A549 (cell line): ENCODE data around the gene ZNF747. TPM values are rescaled to one million over a fixed set of nuclear protein-coding genes. Genes with fewer than 3 reads are reported as not detected.
A peak's percentile ranks its signal among the peaks of the same experiment; 100 is the strongest.

Source experiments
- ATAC-seq, 2 experiments: fragments of 200-7000 bp in 1 of 2; fragments of >200 bp in 1 of 2; cut with Nextera tagmentation in 1 of 2; cut with Tn5 transposase in 1 of 2; 3 replicates each; pipeline versions ENCODE4 v1.8.0 to v1.9.1; 2018 to 2020; ENCODE audit warnings: mild to moderate bottlenecking in 1 of 2, moderate library complexity in 1 of 2
- CTCF ChIA-PET: fragments of 300-600 bp; sonication (Branson Sonifier 250); formaldehyde crosslinking; extraction: SDS; loops from one replicate; lab custom pipeline; 2021; ENCODE audit warnings: antibody characterized with exemption, inconsistent platforms; lab: Yijun Ruan, JAX
- POLR2A ChIA-PET: fragments of 350-600 bp; formaldehyde crosslinking; extraction: SDS; loops from one replicate; lab custom pipeline; 2021; ENCODE audit warnings: antibody characterized with exemption, inconsistent platforms; lab: Yijun Ruan, JAX
- DNase-seq, 2 experiments: peaks; one replicate each; pipeline versions ENCODE4 v3.0.0 to v3.0.0-alpha.2; 2011 to 2016; ENCODE audit warnings: low read depth in 1 of 2, low spot score in 1 of 2
- FAIRE-seq: peaks from 2 replicates; lab custom pipeline; 2011; peaks lifted over from hg19 to GRCh38; lab: Jason Lieb, UNC
- H3K27ac ChIP-seq, 2 experiments: fragments of >200 bp; sonication (Bioruptor Twin); formaldehyde crosslinking; 3 replicates each; pipeline ENCODE4 v1.5.1; 2016 to 2017
- H3K4me1 ChIP-seq: fragments of >200 bp; sonication (Bioruptor Twin); formaldehyde crosslinking; 3 replicates; pipeline ENCODE4 v1.6.1; 2016
- H3K4me2 ChIP-seq: fragments of >200 bp; sonication (Bioruptor Twin); formaldehyde crosslinking; 3 replicates; pipeline ENCODE4 v1.6.1; 2016
- H3K4me3 ChIP-seq: fragments of >200 bp; sonication (Bioruptor Twin); formaldehyde crosslinking; 3 replicates; pipeline ENCODE4 v1.5.1; 2016
- H3K9me3 ChIP-seq: fragments of >200 bp; sonication (Bioruptor Twin); formaldehyde crosslinking; 3 replicates; pipeline ENCODE4 v1.6.1; 2016
- CBX8 ChIP-seq: fragments of 200-600 bp; sonication (generic); IDR thresholded peaks from 2 replicates; pipeline ENCODE4 v1.6.1; 2016
- EHMT2 ChIP-seq: fragments of 200-600 bp; sonication (generic); IDR thresholded peaks from 2 replicates; pipeline ENCODE4 v1.6.1; 2016; ENCODE audit warnings: antibody characterized with exemption, low read depth, mild to moderate bottlenecking, moderate library complexity
- EP300 ChIP-seq, 2 experiments: fragments of >200 bp; sonication (Bioruptor Twin); formaldehyde crosslinking; IDR thresholded peaks; 2 replicates in 1 of 2; 3 replicates in 1 of 2; pipeline ENCODE4 v1.6.1; 2016 to 2017
- ESRRA ChIP-seq: fragments of 150-350 bp; IDR thresholded peaks from 2 replicates; pipeline ENCODE4 v1.6.1; 2014; ENCODE audit warnings: mild to moderate bottlenecking, low read length, borderline replicate concordance
- HDAC2 ChIP-seq: fragments of 200-600 bp; sonication (generic); IDR thresholded peaks from 2 replicates; pipeline ENCODE4 v1.6.1; 2016
- HEYL ChIP-seq: fragments of 250-450 bp; sonication (Bioruptor Pico); IDR thresholded peaks from 2 replicates; pipeline ENCODE4 v1.8.0; 2021; ENCODE audit warnings: mild to moderate bottlenecking, moderate library complexity
- JUN ChIP-seq, 2 experiments: fragments of >200 bp; sonication (Bioruptor Twin); formaldehyde crosslinking; IDR thresholded peaks; 2 replicates in 1 of 2; 3 replicates in 1 of 2; pipeline ENCODE4 v1.6.1; 2016 to 2017
- KDM5A ChIP-seq: fragments of 200-600 bp; sonication (generic); IDR thresholded peaks from 2 replicates; pipeline ENCODE4 v1.6.1; 2016; ENCODE audit warnings: antibody characterized with exemption, mild to moderate bottlenecking
- MAFK ChIP-seq: fragments of 450-650 bp; IDR thresholded peaks from 2 replicates; pipeline ENCODE4 v1.6.1; 2014; ENCODE audit not compliant: partially characterized antibody
- MAZ ChIP-seq: fragments of 150-350 bp; IDR thresholded peaks from 2 replicates; pipeline ENCODE4 v1.6.1; 2014; ENCODE audit warnings: antibody characterized with exemption, low read depth, low read length, borderline replicate concordance
- MYC ChIP-seq: IDR thresholded peaks from 2 replicates; pipeline ENCODE4 v1.6.1; 2012; ENCODE audit warnings: mild to moderate bottlenecking, inconsistent platforms, low read length, improper control_type of control experiment, borderline replicate concordance
- RAD21 ChIP-seq, 2 experiments: fragments of >200 bp in 1 of 2; sonication (Bioruptor Twin) in 1 of 2; formaldehyde crosslinking in 1 of 2; IDR thresholded peaks in 1 of 2; conservative IDR thresholded peaks in 1 of 2; 2 replicates in 1 of 2; 3 replicates in 1 of 2; pipeline ENCODE4 v1.6.1; 2012 to 2018; ENCODE audit warnings: inconsistent platforms in 1 of 2
- RCOR1 ChIP-seq: fragments of 150-350 bp; IDR thresholded peaks from 2 replicates; pipeline ENCODE4 v1.6.1; 2014; ENCODE audit warnings: antibody characterized with exemption, low read length, low read depth
- RNF2 ChIP-seq: fragments of 200-600 bp; sonication (generic); IDR thresholded peaks from 2 replicates; pipeline ENCODE4 v1.6.1; 2016; ENCODE audit warnings: low read depth, mild to moderate bottlenecking, antibody characterized with exemption, moderate library complexity, borderline replicate concordance
- SREBF2 ChIP-seq: fragments of 450-650 bp; IDR thresholded peaks from 2 replicates; pipeline ENCODE4 v1.6.1; 2014; ENCODE audit warnings: mild to moderate bottlenecking, moderate library complexity
- TFCP2L1 ChIP-seq: fragments of 250-450 bp; sonication (Bioruptor Pico); IDR thresholded peaks from 2 replicates; pipeline ENCODE4 v1.5.0; 2021; ENCODE audit warnings: mild to moderate bottlenecking
- WGBS: methylation state at CpG from one replicate; pipeline ENCODE4 v1.1.6; 2017; ENCODE audit errors: missing lambda C conversion rate; 5-methylcytosine and 5-hydroxymethylcytosine counted together
- polyA plus RNA-seq, 4 experiments: library from polyadenylated mRNA; depleted of rRNA in 3 of 4; stranded (reverse); fragments of >200 nt; fragmentation: RNase III in 1 of 4; extraction: RNeasy Plus Mini Kit Qiagen cat#74134 plus additional on column Dnase treatment in 1 of 4; gene quantifications; 2 replicates in 3 of 4; 3 replicates in 1 of 4; pipeline ENCODE4 v1.2.3, GENCODE V29; 2011 to 2017
- TF ChIP-seq, protein P1 (sequence below): fragments of 200-600 bp; sonication (generic); IDR thresholded peaks from 2 replicates; pipeline ENCODE4 v1.6.1; 2016; ENCODE audit warnings: antibody characterized with exemption, mild to moderate bottlenecking, moderate library complexity
- TF ChIP-seq, protein P2 (sequence below): fragments of >200 bp; sonication (Bioruptor Twin); formaldehyde crosslinking; IDR thresholded peaks from 3 replicates; pipeline ENCODE4 v1.6.1; 2016
- TF ChIP-seq, protein P3 (sequence below): fragments of >200 bp; sonication (Bioruptor Twin); formaldehyde crosslinking; IDR thresholded peaks from 2 replicates; pipeline ENCODE4 v1.6.1; 2016
- TF ChIP-seq, protein P4 (sequence below): fragments of 250-450 bp; sonication (Bioruptor Pico); IDR thresholded peaks from 2 replicates; pipeline ENCODE4 v1.5.0; 2021; ENCODE audit warnings: mild to moderate bottlenecking, moderate library complexity, borderline replicate concordance

ZNF747 gene
- polyA plus RNA-seq, 2 of the 4 experiments (the other 2 are of a cell fraction), result 4.8 to 5.0 TPM

DNA sequence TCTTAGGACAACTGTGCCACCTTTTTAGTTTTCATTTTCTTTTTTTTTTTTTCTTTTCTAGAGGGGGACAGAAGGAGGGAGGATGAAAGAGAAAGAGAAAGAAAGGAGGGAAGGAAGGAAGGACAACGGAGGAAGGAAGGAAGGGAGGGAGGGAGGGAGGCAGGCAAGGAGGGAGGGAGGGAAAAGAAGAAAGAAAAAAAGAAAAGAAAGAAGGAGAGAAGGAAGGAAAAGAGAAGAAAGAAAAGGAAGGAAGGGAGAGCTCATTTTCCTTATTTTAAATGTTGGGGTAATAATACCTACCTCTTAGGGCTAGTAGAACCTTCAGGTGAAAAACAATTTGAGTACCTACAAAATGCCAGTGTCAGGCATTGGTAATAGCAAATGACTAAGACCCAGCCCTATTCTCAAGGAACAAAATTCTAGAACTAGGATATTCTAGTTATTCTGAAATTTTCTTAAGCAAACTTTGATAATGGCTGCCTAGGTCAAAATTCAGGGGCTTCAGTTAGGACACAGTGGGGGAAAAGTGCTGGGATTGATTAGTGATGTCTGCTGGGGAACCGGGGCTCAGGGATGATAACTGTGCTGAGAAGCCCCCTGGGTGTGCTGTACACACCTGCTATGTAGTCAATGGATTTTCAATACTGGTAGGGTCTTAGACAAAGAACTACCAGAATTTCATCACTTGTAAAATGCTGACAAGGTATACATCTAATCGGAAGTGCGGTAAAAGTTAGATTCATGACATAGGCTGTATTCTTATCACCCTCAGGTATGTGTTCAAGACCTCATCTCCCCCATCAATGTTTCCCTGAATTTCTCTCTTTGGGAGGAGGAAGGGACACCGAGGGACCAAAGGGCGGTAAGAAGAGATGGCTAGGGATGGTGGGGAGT lies 31.0 kb downstream of the ZNF747 start:
- H3K4me1 ChIP-seq, result no peaks in the 10 kb centered on the region
- H3K4me3 ChIP-seq, result no peak overlapping the region
- no peak for ATAC-seq
- no peak for FAIRE-seq
- no peak for DNase-seq
- no peak overlapping the region for H3K4me2 ChIP-seq
- H3K9me3 ChIP-seq, result no peaks in the 10 kb centered on the region
- WGBS, result 66% methylated on average over 6 of the region's 6 CpGs
- CTCF ChIA-PET, result interaction anchor here (1.1 kb wide), 1 partner anchor 14 kb away, joined by 3 read pairs; no protein-coding TSS in a partner anchor
- TF ChIP-seq RNF2 (no peak), MAFK (peak; percentile 20)
- POLR2A ChIA-PET, result no interaction called here
- no peak overlapping the region for H3K27ac ChIP-seq

DNA sequence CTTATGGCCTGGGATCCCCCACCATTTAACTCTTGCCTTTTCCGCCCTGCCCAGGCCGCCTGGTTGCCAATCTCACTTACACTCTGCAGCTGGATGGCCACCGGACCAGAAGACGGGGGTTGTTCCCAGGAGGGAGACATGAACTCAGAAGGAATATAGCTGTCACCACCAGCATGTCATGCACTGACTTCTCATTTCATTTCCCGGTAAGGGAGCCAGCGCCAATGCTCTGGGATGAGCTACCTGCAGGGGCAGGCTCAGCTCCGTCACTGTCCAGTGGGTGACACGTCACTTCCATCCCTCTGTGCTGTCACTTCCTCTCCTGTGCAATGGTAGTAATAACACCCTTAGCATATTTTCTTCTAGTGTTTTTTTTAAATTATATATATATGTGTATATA lies 35.4 kb downstream of the ZNF747 start:
- FAIRE-seq, result no peak
- POLR2A ChIA-PET, result no interaction called here

More for the DNA sequence above, 35.4 kb downstream of the ZNF747 start:
- CTCF ChIA-PET, result interaction anchor here (1.5 to 1.9 kb wide), 3 partner anchors 13 to 69 kb away, joined by 3 to 7 read pairs (median 4); partner anchors contain the start of gene DCTPP1
- Histone ChIP-seq H3K4me2 (no peak overlapping the region), H3K4me1 (no peaks in the 10 kb centered on the region), H3K9me3 (no peaks in the 10 kb centered on the region), H3K27ac (no peak overlapping the region), H3K4me3 (no peak overlapping the region)
- TF ChIP-seq KDM5A, result no peak
- no peak for TF ChIP-seq TFCP2L1
- no peak for TF ChIP-seq ESRRA
- no peak for TF ChIP-seq HEYL
- no peak for TF ChIP-seq HDAC2
- TF ChIP-seq JUN (IDR thresholded peaks at IDR 0.05), result no peak
- TF ChIP-seq MAZ, result no peak
- no peak for TF ChIP-seq CBX8
- no peak for TF ChIP-seq RCOR1
- TF ChIP-seq RAD21 (conservative IDR thresholded peaks at IDR 0.05 in 1 of 2, IDR thresholded peaks at IDR 0.05 in 1 of 2), result no peak
- TF ChIP-seq MYC, result no peak
- TF ChIP-seq, protein P1, sequence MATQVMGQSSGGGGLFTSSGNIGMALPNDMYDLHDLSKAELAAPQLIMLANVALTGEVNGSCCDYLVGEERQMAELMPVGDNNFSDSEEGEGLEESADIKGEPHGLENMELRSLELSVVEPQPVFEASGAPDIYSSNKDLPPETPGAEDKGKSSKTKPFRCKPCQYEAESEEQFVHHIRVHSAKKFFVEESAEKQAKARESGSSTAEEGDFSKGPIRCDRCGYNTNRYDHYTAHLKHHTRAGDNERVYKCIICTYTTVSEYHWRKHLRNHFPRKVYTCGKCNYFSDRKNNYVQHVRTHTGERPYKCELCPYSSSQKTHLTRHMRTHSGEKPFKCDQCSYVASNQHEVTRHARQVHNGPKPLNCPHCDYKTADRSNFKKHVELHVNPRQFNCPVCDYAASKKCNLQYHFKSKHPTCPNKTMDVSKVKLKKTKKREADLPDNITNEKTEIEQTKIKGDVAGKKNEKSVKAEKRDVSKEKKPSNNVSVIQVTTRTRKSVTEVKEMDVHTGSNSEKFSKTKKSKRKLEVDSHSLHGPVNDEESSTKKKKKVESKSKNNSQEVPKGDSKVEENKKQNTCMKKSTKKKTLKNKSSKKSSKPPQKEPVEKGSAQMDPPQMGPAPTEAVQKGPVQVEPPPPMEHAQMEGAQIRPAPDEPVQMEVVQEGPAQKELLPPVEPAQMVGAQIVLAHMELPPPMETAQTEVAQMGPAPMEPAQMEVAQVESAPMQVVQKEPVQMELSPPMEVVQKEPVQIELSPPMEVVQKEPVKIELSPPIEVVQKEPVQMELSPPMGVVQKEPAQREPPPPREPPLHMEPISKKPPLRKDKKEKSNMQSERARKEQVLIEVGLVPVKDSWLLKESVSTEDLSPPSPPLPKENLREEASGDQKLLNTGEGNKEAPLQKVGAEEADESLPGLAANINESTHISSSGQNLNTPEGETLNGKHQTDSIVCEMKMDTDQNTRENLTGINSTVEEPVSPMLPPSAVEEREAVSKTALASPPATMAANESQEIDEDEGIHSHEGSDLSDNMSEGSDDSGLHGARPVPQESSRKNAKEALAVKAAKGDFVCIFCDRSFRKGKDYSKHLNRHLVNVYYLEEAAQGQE, result no peak
- no peak for TF ChIP-seq SREBF2
- no peak for TF ChIP-seq EHMT2
- TF ChIP-seq EP300 (IDR thresholded peaks at IDR 0.05), result no peak
- TF ChIP-seq, protein P2, sequence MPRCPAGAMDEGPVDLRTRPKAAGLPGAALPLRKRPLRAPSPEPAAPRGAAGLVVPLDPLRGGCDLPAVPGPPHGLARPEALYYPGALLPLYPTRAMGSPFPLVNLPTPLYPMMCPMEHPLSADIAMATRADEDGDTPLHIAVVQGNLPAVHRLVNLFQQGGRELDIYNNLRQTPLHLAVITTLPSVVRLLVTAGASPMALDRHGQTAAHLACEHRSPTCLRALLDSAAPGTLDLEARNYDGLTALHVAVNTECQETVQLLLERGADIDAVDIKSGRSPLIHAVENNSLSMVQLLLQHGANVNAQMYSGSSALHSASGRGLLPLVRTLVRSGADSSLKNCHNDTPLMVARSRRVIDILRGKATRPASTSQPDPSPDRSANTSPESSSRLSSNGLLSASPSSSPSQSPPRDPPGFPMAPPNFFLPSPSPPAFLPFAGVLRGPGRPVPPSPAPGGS, result no peak
- TF ChIP-seq, protein P3, sequence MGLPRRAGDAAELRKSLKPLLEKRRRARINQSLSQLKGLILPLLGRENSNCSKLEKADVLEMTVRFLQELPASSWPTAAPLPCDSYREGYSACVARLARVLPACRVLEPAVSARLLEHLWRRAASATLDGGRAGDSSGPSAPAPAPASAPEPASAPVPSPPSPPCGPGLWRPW, result no peak
- TF ChIP-seq, protein P4, sequence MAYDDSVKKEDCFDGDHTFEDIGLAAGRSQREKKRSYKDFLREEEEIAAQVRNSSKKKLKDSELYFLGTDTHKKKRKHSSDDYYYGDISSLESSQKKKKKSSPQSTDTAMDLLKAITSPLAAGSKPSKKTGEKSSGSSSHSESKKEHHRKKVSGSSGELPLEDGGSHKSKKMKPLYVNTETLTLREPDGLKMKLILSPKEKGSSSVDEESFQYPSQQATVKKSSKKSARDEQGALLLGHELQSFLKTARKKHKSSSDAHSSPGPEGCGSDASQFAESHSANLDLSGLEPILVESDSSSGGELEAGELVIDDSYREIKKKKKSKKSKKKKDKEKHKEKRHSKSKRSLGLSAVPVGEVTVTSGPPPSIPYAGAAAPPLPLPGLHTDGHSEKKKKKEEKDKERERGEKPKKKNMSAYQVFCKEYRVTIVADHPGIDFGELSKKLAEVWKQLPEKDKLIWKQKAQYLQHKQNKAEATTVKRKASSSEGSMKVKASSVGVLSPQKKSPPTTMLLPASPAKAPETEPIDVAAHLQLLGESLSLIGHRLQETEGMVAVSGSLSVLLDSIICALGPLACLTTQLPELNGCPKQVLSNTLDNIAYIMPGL, result no peak
- 80% methylated on average over 8 of the region's 8 CpGs for WGBS
- no peak for DNase-seq
- no peak; a peak in 1 of 6 replicates for ATAC-seq
